NCI-H2196 treated with DMSO at 0.1 percent for 48 hours (cell line): ENCODE data around the gene ZCCHC12.

Experiments
- DNase-seq: peaks from one replicate; lab custom pipeline; 2025; ENCODE audit not compliant: unreplicated experiment; lab: John Stamatoyannopoulos, UW

ZCCHC12 gene

GRCh38 chrX:118865231-118865630, 41.6 kb downstream of the ZCCHC12 start:
- DNase-seq, result no peak

DNA sequence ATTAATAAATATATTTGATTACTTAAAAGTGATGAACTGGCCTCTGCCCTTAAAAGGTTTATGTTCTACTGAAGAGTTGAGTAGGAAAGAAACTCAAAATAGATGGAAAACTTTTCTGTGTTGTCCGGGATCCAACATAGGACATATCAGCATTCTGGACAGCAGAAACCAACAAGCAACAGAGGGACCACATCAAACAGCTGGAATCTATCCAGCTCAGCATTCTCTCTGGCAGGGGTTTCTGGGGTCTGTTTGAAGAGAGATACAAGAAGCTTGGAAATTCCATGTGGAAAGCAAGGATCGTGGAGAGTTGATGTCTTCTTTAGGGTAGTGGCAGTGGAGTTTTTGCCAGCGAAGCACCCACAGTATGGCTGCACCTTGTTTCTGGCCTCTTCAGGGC, 43.6 kb downstream of the ZCCHC12 start:
- no peak for DNase-seq

GRCh38 chrX:118872102-118872566, 48.5 kb downstream of the ZCCHC12 start:
- no peak for DNase-seq
